NCI-H2171 (cell line): ENCODE data around the gene MEI1.

ENCODE experiments used
- DNase-seq: peaks from one replicate; lab custom pipeline; 2025; lab: John Stamatoyannopoulos, UW

Gene MEI1

DNA sequence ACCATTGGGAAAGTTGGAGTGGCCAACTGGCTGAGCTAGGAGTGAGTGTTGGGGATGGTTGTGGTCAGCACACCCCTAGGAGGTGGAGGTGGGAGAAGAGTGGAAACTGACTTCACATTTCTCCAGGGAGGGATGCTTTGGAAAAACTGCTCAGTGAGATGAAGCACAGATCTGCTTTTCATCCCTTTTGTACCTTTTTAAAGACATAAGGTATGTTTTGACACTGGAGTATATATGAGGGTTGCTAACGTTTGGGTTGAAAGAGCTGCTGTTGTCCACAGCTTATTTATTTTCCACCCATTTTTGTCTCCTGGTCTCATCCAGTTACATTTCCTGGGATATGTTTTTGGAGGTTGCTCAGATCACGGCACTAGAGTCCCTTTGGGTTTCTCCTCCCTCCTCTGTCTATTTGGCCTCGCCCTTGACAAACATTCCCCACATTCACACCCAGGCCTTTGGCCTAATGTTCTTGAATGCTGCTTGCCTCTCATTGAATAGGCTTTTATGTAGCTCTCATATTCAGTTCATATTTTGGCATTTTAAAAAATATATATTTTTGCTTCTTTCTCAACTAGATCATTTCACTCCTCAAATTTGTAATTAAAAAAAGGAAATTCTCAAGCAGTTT, 141.9 kb downstream of the MEI1 start:
- no peak for DNase-seq

DNA sequence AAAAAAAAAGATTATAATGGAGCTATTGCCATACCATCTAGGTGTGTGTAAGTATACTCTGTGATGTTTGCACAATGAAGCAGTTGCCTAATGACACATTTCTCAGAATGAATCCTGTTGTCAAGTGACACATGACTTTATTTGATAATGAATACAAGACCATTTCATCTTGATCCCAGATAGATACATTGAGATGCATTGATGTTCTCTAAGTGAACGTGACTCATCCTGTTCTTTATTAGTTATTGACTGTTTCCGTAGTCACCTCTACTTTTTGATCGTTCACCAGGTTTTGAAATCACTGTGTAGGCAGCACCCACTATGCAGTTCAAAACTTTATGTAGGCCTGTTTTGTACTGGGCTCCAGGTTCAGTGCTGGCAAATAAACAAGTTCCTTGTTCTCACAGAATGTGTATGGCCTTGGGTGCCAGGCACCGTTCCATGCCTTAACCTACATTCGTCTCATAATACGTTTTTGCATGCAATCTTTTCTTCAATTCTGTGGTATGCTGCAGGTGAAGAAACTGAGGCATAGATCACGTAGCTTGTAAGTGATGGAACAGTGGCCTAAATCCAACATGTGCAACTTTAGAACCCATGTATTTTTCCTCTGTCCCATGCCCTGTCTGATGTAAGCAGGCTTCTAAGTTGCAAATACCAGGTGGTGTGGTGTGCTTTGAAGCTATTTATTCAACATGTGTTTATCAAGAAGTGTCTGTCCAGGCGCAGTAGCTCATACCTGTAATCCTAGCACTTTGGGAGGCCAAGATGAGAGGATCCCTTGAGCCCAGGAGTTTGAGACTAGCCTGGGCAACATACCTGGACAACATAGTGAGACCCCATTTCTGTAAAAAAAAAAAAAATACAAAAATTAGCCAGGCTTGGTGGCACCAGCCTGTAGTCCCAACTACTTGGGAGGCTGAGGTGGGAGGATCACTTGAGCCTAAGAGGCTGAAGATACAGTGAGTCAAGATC, 144.0 kb downstream of the MEI1 start:
- DNase-seq, result no peak

DNA sequence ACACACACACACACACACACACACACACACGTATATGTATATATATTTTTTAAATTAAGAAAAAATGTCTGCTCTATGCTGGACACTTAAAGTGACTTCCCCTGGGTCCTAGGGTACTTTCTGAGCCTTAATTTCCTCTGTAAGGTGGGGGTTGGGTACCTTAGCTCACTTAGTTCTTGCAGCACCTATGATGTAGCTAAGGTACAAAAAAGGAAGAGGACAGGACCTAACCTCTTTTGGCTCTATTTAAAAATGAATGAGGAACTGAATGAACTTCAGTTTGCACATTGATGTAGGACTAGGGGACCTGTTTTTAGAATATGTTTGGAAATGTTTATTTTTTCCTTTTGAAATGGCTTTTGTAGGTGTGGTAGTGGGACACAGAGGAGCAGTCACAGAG, 144.7 kb downstream of the MEI1 start:
- DNase-seq, result no peak

DNA sequence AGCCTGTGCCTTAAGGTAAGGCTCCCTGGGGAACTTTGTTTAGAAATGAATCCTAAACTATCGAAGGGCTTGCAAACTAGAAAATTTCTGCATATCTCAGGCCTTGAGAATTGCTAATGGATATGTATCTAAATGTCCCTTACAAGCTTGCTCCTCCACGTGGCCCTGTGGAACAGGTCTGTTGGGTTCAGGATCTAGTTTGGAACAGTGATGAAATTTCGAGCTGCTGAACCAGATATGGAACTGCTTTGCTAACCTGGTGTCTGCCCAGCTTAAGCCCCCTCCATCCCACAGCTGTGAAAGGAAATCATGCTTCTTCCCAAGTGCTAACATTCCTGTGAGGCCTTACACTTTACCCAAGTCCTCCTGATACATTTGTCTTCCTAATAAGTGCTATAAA, 145.2 kb downstream of the MEI1 start:
- no peak for DNase-seq

DNA sequence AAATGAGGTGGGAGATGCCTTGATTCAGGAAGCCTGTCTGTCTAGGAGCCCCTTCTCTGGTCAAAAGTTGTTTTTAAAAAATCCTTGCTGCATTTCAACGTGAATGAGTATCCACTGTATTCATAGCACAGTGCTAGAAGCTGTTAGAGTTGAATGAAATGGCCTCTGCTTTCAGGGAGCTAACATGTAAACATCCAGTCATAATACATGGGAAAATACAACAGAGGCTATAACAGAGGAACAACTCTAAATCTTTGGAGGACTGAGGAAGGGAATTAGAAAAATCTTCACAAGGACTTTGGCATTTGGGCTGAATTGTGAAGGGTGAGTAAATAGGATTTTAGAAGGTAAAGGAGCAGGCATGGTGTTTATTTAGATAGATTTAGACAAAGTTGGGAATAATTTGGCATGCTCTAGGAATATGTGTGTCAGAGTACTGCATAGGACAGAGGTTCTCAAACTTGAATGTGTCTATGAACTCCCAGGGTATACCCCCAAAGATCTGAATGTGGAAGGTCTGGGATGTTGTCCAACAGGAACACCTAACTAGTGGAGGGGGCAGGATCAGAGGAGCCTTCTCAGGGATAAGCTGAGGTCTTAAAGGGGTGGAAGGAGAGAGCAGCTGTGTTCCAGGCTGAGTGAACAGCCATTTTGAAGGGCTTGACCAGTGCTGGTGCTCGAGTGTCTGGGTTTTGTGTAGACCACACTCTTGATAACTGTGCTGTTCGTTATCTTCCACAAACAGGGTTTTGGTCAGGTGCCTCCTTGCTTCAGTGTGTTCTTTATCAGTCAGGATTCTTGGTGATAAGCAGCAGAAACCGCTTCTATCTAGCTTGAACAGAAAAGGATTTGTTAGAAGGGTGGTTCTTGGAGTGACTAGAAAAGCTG, 146.3 kb downstream of the MEI1 start:
- DNase-seq, result no peak

DNA sequence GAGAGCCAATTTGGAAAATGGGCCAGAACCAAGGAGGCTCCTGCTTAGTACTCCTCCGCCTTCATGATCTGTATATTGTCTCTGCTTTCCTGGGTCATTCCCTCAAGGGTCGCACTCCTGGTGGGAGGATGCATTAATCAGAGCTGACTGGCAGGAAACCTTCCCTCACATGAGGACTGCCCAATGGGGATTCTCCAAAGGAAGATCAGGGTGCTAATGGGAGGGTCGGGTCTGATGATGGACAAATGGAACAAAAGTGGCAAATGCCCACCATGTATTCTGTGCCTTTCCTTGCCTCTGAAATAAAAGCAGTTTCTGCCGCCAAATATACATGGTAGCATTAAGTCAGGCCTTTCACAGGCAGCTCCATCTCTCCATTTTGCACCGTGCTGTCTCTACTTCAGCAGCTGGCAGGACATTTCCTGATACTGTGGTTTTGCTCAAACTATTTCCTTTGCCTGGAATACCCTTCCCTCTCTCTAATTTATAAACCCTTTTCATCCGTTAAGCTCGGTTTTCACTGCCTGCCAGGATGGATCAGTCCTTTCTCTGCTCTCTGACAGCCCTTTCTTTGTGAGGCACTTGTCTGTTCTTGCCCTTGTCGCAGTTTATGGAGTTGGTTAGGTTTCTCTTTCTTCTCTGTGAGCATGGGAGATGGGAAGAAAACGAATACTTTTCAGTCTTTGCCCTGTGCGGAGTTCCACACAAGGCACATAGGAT, 147.1 kb downstream of the MEI1 start:
- DNase-seq, result no peak

DNA sequence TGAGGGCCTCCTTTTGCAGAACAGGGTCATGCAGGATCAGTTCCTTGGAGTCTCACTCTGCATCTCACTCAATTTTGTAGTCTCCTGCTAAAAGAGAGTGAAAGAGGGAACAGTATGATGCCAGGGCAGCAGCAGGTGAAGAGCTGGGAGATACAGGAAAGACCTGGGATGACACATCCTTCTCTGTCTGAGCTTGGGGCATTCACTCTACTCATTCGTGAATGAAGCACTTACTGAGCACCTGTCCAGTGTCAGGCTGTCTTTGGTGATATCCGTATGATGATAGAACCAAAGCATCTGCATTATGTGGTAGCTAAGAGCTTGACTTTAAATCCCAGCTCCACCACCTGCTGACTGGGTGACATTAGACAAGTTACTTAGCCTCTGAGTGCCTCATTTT, 148.0 kb downstream of the MEI1 start:
- DNase-seq, result no peak

DNA sequence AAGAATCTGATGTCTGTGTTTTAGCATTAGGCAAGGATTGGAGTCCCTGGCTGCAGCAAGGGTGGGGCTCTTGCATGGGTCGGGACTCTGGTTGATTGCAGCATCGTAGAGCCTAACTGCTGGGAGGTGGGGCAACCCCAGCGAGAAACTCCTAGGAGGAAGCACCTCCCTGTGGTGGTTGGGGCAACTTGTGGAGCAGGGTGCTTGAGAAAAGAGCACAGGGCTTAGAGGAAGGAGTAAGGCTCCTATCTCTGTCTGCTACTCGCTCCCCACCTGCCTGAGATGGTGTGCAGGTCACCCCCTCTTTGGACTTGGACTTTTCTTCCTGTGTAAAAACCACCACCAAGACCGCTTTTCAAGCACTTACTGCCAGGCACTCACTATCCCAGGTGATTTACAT, 149.2 kb downstream of the MEI1 start:
- no peak for DNase-seq
